Upper lobe of left lung (tissue), 6 donors: Measurements from ENCODE around the gene TCN2. TPM values are rescaled to one million over a fixed set of nuclear protein-coding genes. Genes with fewer than 3 reads are reported as not detected.

Experiments used
- ATAC-seq, 2 donors: fragments of 200-7000 bp; cut with Tn5 transposase; one replicate each; pipeline ENCODE4 v1.9.1; 2022; ENCODE audit warnings: mild to moderate bottlenecking in 2 of 2, moderate library complexity in 2 of 2; ENCODE audit not compliant: low FRiP score in 2 of 2
- DNase-seq, 2 donors: peaks; one replicate each; pipeline ENCODE4 v3.0.0-alpha.2; 2019 to 2020
- H3K27ac ChIP-seq, 4 donors: fragments of 200-600 bp; sonication (generic); one replicate each; pipeline ENCODE4 v1.5.1; 2016 to 2019
- H3K27me3 ChIP-seq, 4 donors: fragments of 200-600 bp; sonication (generic); one replicate each; pipeline ENCODE4 v1.5.1; 2017 to 2019
- H3K36me3 ChIP-seq, 4 donors: fragments of 200-600 bp; sonication (generic); one replicate each; pipeline ENCODE4 v1.5.1; 2016 to 2019
- H3K4me1 ChIP-seq, 4 donors: fragments of 200-600 bp; sonication (generic); one replicate each; pipeline ENCODE4 v1.5.1; 2018 to 2019
- H3K4me3 ChIP-seq, 4 donors: fragments of 200-600 bp; sonication (generic); one replicate each; pipeline ENCODE4 v1.5.1; 2017 to 2019; ENCODE audit warnings: mild to moderate bottlenecking in 2 of 4, moderate library complexity in 1 of 4
- H3K9me3 ChIP-seq, 4 donors: fragments of 200-600 bp; sonication (generic); one replicate each; pipeline ENCODE4 v1.5.1; 2018 to 2019
- EP300 ChIP-seq, 4 donors: sonication (generic); formaldehyde crosslinking; IDR thresholded peaks; one replicate each; pipeline ENCODE4 v1.5.1; 2017; ENCODE audit warnings: antibody characterized with exemption in 4 of 4, control low read depth in 2 of 4
- POLR2A ChIP-seq, 4 donors: fragments of 450-650 bp; IDR thresholded peaks; one replicate each; pipeline ENCODE4 v1.5.1; 2016 to 2017; ENCODE audit warnings: antibody characterized with exemption in 4 of 4, mild to moderate bottlenecking in 2 of 4
- POLR2AphosphoS5 ChIP-seq, 2 donors: sonication (generic); formaldehyde crosslinking; IDR thresholded peaks; one replicate each; pipeline ENCODE4 v1.5.1; 2017; ENCODE audit warnings: antibody characterized with exemption in 2 of 2
- WGBS, 2 donors: methylation state at CpG; one replicate each; pipeline ENCODE4 v1.1.5; 2017 to 2018; 5-methylcytosine and 5-hydroxymethylcytosine counted together
- total RNA-seq, 6 donors: library from RNA; depleted of rRNA in 4 of 6; stranded (reverse); fragments of >200 nt in 4 of 6; gene quantifications; one replicate each; pipeline versions ENCODE4 v1.1.0 to v1.2.1, GENCODE V29; 2016 to 2021
- TF ChIP-seq, protein P1 (sequence below), 6 experiments: fragments of 450-650 bp in 4 of 6; fragments of 200-600 bp in 2 of 6; sonication (generic) in 2 of 6; IDR thresholded peaks; one replicate each; pipeline ENCODE4 v1.5.1; 2016 to 2019; ENCODE audit warnings: antibody characterized with exemption in 6 of 6
- donor health status: DM: no; HTN: no; CAD: no; lungs with moderate emphysema.
- donor health status: DM: no; HTN: yes; CAD: no; lungs with severe emphysema.

TCN2 gene
- total RNA-seq, 6 donors from 2014 or later, result 40.2 to 87.1 (median 60.7) TPM

DNA sequence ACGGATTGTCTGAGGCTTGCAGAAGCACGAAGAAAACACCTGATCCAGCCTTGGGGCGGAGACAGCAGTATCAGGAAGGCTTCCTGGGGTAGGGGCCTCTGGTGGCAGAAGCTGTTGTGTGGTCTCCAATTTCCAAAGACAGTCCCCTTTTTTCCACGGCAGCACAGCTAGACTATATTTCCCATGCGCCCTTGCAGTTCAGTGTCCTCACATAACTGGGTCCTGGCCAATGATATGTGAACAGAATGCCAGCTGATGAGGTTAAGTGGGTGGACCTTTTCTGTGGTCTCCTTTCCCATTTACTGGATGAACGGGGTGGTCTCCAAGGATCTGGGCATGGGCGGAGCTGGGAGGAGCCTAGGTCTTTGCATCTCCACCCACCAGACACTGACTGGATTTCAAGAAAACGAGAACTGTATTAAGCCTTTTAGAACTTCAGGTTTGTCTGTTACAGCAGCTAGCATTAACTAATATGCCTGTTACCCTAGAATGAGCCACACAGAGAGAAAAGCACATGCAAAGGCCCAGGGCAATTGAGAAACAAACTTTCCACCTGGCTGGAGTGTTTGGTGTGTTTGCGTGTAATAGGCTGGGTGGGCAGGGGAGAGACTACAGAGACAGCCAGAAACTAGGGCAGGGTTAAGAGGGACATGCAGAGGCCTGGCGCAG, 38.7 kb upstream of the TCN2 start:
- TF ChIP-seq, protein P1, sequence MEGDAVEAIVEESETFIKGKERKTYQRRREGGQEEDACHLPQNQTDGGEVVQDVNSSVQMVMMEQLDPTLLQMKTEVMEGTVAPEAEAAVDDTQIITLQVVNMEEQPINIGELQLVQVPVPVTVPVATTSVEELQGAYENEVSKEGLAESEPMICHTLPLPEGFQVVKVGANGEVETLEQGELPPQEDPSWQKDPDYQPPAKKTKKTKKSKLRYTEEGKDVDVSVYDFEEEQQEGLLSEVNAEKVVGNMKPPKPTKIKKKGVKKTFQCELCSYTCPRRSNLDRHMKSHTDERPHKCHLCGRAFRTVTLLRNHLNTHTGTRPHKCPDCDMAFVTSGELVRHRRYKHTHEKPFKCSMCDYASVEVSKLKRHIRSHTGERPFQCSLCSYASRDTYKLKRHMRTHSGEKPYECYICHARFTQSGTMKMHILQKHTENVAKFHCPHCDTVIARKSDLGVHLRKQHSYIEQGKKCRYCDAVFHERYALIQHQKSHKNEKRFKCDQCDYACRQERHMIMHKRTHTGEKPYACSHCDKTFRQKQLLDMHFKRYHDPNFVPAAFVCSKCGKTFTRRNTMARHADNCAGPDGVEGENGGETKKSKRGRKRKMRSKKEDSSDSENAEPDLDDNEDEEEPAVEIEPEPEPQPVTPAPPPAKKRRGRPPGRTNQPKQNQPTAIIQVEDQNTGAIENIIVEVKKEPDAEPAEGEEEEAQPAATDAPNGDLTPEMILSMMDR (IDR thresholded peaks at IDR 0.05), result no peak
- TF ChIP-seq EP300 (IDR thresholded peaks at IDR 0.05) (no peak), POLR2AphosphoS5 (IDR thresholded peaks at IDR 0.05) (no peak), POLR2A (IDR thresholded peaks at IDR 0.05) (no peak)
- 76% methylated on average over 7 to 10 of the region's 10 CpGs for WGBS, 2 donors
- H3K27me3 ChIP-seq, result no peaks in the 10 kb centered on the region
- H3K4me3 ChIP-seq, result no peak overlapping the region
- H3K27ac ChIP-seq, result no peak overlapping the region
- H3K9me3 ChIP-seq, result no peaks in the 10 kb centered on the region
- no peak for ATAC-seq
- H3K36me3 ChIP-seq, result no peaks in the 10 kb centered on the region
- DNase-seq, result no peak
- H3K4me1 ChIP-seq, result peaks cover 0 to 2% (median under 1%) of the 10 kb centered on the region in 4 donors

DNA sequence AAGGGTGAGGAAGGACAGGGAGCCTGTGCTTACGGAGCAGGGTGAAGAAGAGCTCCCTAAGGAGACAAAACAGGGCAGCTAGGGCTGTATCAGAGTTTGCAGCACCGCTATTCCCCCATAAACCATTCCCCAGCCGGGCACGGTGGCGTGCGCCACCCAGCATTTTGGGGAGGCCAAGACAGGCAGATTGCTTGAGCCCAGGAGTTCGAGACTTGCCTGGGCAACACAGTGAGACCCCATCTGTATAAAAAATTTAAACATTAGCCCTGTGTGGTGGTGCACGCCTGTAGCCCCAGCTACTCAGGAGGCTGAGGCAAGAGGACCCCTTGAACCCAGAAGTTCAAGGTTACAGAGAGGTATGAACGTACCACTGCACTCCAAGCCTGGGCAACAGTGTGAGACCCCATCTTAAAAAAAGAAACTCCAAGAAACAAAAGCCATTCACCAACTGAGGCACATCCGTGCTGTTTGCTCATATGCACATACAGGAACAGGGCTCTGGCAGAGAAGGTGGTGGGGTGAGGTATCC, 37.2 kb upstream of the TCN2 start:
- H3K36me3 ChIP-seq, result no peaks in the 10 kb centered on the region
- peaks cover 2 to 13% (median 11%) of the 10 kb centered on the region in 4 donors for H3K4me1 ChIP-seq
- no peak overlapping the region for H3K27ac ChIP-seq
- H3K9me3 ChIP-seq, result no peaks in the 10 kb centered on the region
- ATAC-seq (no peak), DNase-seq (no peak)
- no peak for TF ChIP-seq POLR2AphosphoS5 (IDR thresholded peaks at IDR 0.05)
- TF ChIP-seq, protein P1 (IDR thresholded peaks at IDR 0.05), result no peak
- TF ChIP-seq EP300 (IDR thresholded peaks at IDR 0.05), result no peak
- no peak for TF ChIP-seq POLR2A (IDR thresholded peaks at IDR 0.05)
- no peak overlapping the region for H3K4me3 ChIP-seq
- H3K27me3 ChIP-seq, result no peaks in the 10 kb centered on the region
- WGBS, 2 donors, result 88 to 90% methylated on average over 9 to 10 of the region's 10 CpGs

DNA sequence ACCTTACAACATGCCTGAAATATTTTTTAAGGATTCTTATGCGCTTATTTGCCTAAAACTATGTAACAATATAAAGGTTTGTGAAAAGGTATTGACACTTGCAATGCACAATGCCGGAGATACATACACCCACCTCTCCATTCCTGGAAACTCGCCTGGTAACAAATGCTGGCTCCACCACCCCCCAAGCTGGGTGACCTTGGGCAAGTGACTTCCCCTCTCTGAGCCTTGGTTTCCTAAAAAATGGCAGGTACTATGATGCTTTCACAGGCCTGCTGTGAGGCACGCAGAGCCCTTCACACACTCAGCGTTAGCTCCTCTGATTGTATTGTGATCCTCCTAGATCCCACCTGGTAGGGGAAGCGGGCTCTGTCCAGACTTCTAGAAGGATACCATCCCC, 34.8 kb upstream of the TCN2 start:
- ATAC-seq (no peak), DNase-seq (no peak)

DNA sequence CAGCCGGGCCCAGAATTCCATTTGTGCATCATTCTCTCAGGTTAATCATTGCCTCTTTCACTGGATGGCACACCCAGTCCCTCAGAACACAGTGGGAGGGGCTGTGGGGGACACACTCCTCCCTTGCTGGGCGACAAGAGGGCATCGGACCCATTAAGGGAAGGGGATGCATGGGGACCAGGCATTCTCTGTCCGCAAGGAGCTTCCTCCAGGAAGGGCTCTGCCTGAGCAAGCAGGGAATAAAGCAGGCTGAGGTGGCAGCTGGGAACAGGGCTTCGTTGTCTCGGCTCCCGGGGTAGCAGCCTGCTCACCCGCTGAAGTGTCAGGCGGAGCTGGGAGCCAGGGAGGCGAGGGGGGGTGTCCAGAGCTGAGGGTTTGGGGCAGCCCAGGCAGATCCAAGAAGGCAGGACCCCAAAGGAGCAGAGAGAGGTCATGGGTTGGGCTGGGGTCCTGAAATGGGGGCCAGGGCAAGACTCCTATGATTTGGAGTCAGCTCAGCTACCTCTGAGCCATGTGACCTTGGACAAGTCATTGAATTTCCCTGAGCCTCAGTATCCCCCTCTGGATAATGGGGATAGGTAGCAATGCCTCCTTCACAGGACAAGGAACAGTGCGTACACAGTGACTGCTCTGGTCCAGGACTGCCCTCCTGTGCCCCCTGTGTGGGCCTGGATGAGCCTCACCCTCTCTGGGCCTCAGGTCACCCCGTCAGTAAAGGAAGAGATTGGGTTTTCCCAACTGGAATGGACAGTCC, 34.0 kb upstream of the TCN2 start:
- Histone ChIP-seq H3K36me3 (peaks cover 11 to 26% (median 23%) of the 10 kb centered on the region in 4 donors), H3K4me1 (peaks cover 9 to 21% (median 19%) of the 10 kb centered on the region in 4 donors), H3K27me3 (no peaks in the 10 kb centered on the region), H3K9me3 (no peaks in the 10 kb centered on the region), H3K27ac (no peak overlapping the region), H3K4me3 (no peak overlapping the region)
- DNase-seq (no peak), ATAC-seq (peak in 1 of 2 donors; percentile 7)
- TF ChIP-seq POLR2A (IDR thresholded peaks at IDR 0.05) (no peak), POLR2AphosphoS5 (IDR thresholded peaks at IDR 0.05) (no peak), EP300 (IDR thresholded peaks at IDR 0.05) (no peak)
- TF ChIP-seq, protein P1 (IDR thresholded peaks at IDR 0.05), result no peak
- 47 to 53% methylated on average over 6 to 11 of the region's 12 CpGs for WGBS, 2 donors

More for the DNA sequence above, 34.8 kb upstream of the TCN2 start:
- Histone ChIP-seq H3K9me3 (no peaks in the 10 kb centered on the region), H3K27ac (no peak overlapping the region), H3K4me1 (peaks cover 9 to 21% (median 19%) of the 10 kb centered on the region in 4 donors), H3K27me3 (no peaks in the 10 kb centered on the region), H3K36me3 (peaks cover 11 to 18% (median 15%) of the 10 kb centered on the region in 4 donors), H3K4me3 (no peak overlapping the region)
- 73 to 83% methylated on average over 3 to 6 of the region's 6 CpGs for WGBS, 2 donors
- no peak for TF ChIP-seq EP300 (IDR thresholded peaks at IDR 0.05)

DNA sequence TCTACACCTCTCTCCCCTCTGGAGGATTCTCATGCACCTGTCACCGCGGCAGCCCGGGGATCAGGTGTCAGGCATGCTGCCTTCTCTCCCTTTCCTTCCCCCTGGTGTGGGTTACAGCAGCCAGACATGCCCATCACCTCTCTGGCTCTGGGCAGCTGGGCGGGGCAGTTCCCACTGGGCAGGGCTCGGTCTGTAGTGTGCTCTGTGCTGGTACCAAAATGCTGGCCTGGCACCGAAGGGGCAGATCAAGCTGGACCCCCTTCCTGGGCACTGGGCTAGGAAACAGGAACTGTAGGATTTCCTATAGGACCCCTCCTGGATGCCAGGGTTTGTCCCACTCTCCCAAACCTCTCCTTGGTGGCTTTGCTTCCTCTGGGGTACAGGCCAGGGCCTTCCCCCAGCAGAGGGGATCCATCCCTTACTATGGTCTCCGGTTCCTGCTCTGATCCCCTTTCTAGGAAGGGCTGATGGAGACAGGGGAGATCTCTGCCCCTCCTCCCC, 33.3 kb upstream of the TCN2 start:
- DNase-seq, result no peak
- 37 to 62% methylated on average over 6 to 7 of the region's 7 CpGs for WGBS, 2 donors

More for the DNA sequence above, 33.3 kb upstream of the TCN2 start:
- TF ChIP-seq, protein P1 (IDR thresholded peaks at IDR 0.05), result no peak
- TF ChIP-seq POLR2A (IDR thresholded peaks at IDR 0.05), result no peak
- TF ChIP-seq POLR2AphosphoS5 (IDR thresholded peaks at IDR 0.05), result no peak
- no peak for TF ChIP-seq EP300 (IDR thresholded peaks at IDR 0.05)
- peaks cover 9 to 21% (median 19%) of the 10 kb centered on the region in 4 donors for H3K4me1 ChIP-seq
- H3K9me3 ChIP-seq, result no peaks in the 10 kb centered on the region
- H3K4me3 ChIP-seq, result peak overlapping the region in 3 of 4 donors; percentile 23 to 40 (median 39)
- ATAC-seq, result peak in 1 of 2 donors; percentile 30
- no peaks in the 10 kb centered on the region for H3K27me3 ChIP-seq
- H3K27ac ChIP-seq, result peak overlapping the region in 1 of 4 donors; percentile 42
- H3K36me3 ChIP-seq, result peaks cover 17 to 33% (median 28%) of the 10 kb centered on the region in 4 donors
